Naive thymus-derived CD8-positive, alpha-beta T cell (primary cell): ENCODE results near the gene DNAH2. TPM values are rescaled to one million over a fixed set of nuclear protein-coding genes. Genes with fewer than 3 reads are reported as not detected.

Source experiments
- ATAC-seq, 2 donors: fragments of 150-1000 bp; cut with Tn5 transposase in 1 of 2; sonication (Bioruptor Pico), chemical (Tn5 transposase) in 1 of 2; 1 replicate in 1 of 2; 2 replicates in 1 of 2; pipeline ENCODE4 v1.10.0; 2021; ENCODE audit warnings: mild to moderate bottlenecking in 2 of 2, moderate library complexity in 2 of 2
- POLR2A ChIA-PET: fragments of 350-600 bp; sonication (Branson Sonifier 250); formaldehyde crosslinking; loops from one replicate; lab custom pipeline; 2021; ENCODE audit warnings: antibody characterized with exemption; lab: Charles Lee
- DNase-seq, 10 donors: peaks; one replicate each; pipeline versions ENCODE4 v3.0.0 to v3.0.0-alpha.2; 2020 to 2022
- H3K27ac Mint-ChIP-seq, 10 donors: one replicate each; pipeline ENCODE4 v1.8.0; 2020 to 2022; ENCODE audit warnings: mild to moderate bottlenecking in 10 of 10, mixed read lengths in 10 of 10, moderate library complexity in 4 of 10, inconsistent platforms in 1 of 10
- H3K27me3 Mint-ChIP-seq, 5 donors: one replicate each; pipeline ENCODE4 v1.8.0; 2021 to 2022; ENCODE audit warnings: mixed read lengths in 5 of 5
- H3K36me3 Mint-ChIP-seq, 3 donors: one replicate each; pipeline ENCODE4 v1.8.0; 2020 to 2022; ENCODE audit warnings: mixed read lengths in 3 of 3, mild to moderate bottlenecking in 2 of 3, inconsistent platforms in 1 of 3
- H3K4me1 Mint-ChIP-seq, 4 donors: one replicate each; pipeline ENCODE4 v1.8.0; 2021 to 2022; ENCODE audit warnings: mixed read lengths in 4 of 4
- H3K4me3 Mint-ChIP-seq, 10 donors: one replicate each; pipeline ENCODE4 v1.8.0; 2020 to 2022; ENCODE audit warnings: mild to moderate bottlenecking in 10 of 10, mixed read lengths in 10 of 10, moderate library complexity in 6 of 10, inconsistent platforms in 1 of 10
- H3K9me3 Mint-ChIP-seq, 9 donors: one replicate each; pipeline ENCODE4 v1.8.0; 2020 to 2022; ENCODE audit warnings: mixed read lengths in 9 of 9, mild to moderate bottlenecking in 3 of 9, inconsistent platforms in 1 of 9, moderate library complexity in 1 of 9
- polyA plus RNA-seq, 3 donors: library from polyadenylated mRNA; unstranded; fragments of 300-500 nt; fragmentation: Illumina TruSeq; gene quantifications; one replicate each; pipeline ENCODE4 v1.2.3, GENCODE V29; 2021
- total RNA-seq, 8 experiments: library from RNA in 2 of 8; stranded (reverse) in 2 of 8; gene quantifications; one replicate each; pipeline ENCODE4 v1.2.3 and lab custom pipeline; 2021 to 2026

Gene DNAH2
- total and polyA plus RNA-seq, 5 experiments from 2014 or later: not detected

DNA sequence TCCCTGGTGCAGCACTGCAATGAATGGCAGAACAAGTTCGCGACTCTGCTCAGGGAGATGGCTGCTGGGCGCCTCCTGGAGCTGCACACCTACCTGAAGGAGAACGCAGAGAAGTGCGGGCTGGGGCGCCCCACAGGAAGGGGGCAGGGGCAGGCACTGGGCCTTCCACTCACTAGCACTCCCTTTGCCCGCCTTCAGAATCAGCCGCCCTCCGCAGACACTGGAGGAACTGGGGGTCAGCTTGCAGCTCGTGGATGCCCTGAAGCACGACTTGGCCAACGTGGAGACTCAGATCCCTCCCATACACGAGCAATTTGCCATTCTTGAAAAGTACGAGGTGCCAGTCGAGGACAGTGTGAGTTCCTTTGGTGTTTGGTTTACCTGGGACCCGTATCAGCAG, 46.4 kb downstream of the DNAH2 start:
- no peak overlapping the region for H3K27ac Mint-ChIP-seq
- POLR2A ChIA-PET: interaction anchor here (0.6 kb wide), 1 partner anchor 13 kb away, joined by 3 read pairs; no protein-coding TSS in a partner anchor

DNA sequence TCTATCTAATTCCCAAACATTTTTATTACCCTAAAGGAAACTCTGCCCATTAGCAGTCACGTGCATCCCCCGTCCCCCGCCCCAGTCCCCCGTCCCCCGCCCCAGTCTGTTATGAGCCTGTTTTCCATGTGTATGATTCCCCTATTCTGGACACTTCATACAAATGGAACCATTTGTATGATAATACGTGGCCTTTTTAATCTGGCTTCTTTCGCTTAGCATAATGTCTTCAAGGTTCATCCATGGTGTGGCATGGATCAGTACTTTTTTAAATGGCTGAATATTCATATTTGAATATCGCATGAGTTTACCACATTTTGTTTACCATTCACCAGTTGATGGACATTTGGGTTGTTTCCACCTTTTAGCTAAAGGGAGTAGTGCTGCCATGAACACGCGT, 49.5 kb downstream of the DNAH2 start:
- ATAC-seq (no peak), DNase-seq (no peak)
- H3K4me1 Mint-ChIP-seq: no peaks in the 10 kb centered on the region
- no peak overlapping the region for H3K27ac Mint-ChIP-seq
- no peaks in the 10 kb centered on the region for H3K9me3 Mint-ChIP-seq
- no peaks in the 10 kb centered on the region for H3K36me3 Mint-ChIP-seq
- peaks cover 3 to 22% (median 8%) of the 10 kb centered on the region in 5 donors for H3K27me3 Mint-ChIP-seq
- no peak overlapping the region for H3K4me3 Mint-ChIP-seq
- POLR2A ChIA-PET: no interaction called here

More for the DNA sequence above, 46.4 kb downstream of the DNAH2 start:
- H3K36me3 Mint-ChIP-seq: no peaks in the 10 kb centered on the region
- H3K9me3 Mint-ChIP-seq: no peaks in the 10 kb centered on the region
- H3K4me3 Mint-ChIP-seq: no peak overlapping the region
- no peak for DNase-seq
- peaks cover 2 to 10% (median 3%) of the 10 kb centered on the region in 5 donors for H3K27me3 Mint-ChIP-seq
- no peak for ATAC-seq
- H3K4me1 Mint-ChIP-seq: peaks cover 0 to 2% (median 0%) of the 10 kb centered on the region in 4 donors

DNA sequence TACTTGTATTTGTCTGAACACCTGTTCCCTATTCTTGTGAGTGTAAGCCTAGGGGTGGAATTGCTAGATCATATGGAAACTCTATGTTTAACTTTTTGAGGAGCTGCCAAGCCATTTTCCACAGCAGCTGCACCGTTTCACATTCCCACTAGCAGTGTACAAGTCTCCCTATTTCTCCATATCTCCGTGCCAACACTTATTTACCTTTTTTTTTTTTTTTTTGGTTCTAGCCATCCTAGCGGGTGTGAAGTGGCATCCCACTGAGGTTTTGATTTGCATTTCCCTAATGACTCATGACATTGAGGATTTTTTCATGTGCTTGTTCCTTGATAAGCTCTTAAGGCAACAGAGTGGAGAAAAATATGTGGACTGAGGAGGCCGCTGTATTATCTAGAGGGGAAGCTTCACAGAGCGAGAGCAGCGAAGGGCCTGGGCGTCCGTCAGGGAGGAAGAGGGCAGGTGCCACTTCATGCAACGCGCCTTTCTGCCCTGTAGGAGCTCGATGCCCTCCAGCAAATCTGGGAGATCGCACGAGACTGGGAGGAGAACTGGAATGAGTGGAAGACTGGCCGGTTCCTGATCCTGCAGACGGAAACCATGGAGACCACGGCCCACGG, 50.0 kb downstream of the DNAH2 start:
- POLR2A ChIA-PET: no interaction called here
- Mint-ChIP-seq H3K27me3 (peaks cover 3 to 22% (median 8%) of the 10 kb centered on the region in 5 donors), H3K27ac (no peak overlapping the region), H3K36me3 (no peaks in the 10 kb centered on the region), H3K9me3 (no peaks in the 10 kb centered on the region), H3K4me1 (no peaks in the 10 kb centered on the region), H3K4me3 (no peak overlapping the region)
- ATAC-seq (no peak), DNase-seq (no peak)

DNA sequence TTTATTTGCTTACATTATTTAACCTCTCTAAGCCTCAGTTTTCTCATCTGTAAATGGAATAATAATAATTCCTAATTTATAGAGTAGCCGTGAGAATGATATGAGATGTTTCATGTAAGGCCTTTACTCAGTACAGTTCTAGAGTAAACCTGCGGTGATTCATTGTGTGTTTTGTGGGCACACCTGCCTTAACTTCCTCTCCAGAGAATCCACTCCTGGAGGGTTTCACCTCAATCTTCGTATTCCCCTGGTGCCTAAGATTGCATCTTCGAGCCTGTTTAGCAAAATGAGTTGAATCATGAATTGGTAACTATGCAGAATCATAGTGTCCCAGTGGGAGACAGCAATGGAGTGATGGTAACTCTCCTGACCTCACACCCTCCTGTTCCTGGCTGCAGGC, 52.3 kb downstream of the DNAH2 start:
- no peaks in the 10 kb centered on the region for H3K4me1 Mint-ChIP-seq
- H3K36me3 Mint-ChIP-seq: no peaks in the 10 kb centered on the region
- DNase-seq (no peak), ATAC-seq (no peak)
- H3K4me3 Mint-ChIP-seq: no peak overlapping the region
- no peaks in the 10 kb centered on the region for H3K9me3 Mint-ChIP-seq
- peaks cover 11 to 33% (median 17%) of the 10 kb centered on the region in 5 donors for H3K27me3 Mint-ChIP-seq
- POLR2A ChIA-PET: no interaction called here
- no peak overlapping the region for H3K27ac Mint-ChIP-seq

DNA sequence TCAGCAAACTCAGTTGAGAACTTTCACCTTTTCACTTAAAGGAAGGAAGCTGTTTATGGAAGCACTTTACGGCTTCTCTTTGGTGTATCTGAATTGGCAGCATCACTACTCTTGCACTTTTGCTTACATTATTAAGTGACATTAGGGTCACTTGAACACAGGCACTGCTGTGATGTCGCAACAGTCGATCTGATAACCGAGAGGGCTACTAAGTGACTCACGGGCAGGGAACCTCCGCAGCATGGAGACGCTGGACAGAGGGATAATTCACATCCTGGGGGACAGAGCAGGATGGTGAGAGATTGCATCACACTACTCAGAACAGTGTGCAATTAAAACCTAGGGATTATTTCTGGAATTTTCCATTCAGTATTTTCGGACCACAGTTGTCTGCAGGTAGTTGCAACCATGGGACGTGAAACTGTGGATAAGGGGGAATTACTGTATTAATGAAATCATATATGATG, 56.5 kb downstream of the DNAH2 start:
- Mint-ChIP-seq H3K27ac (no peak overlapping the region), H3K36me3 (no peaks in the 10 kb centered on the region), H3K9me3 (no peaks in the 10 kb centered on the region), H3K4me3 (no peak overlapping the region), H3K4me1 (no peaks in the 10 kb centered on the region), H3K27me3 (peaks cover 12 to 47% (median 18%) of the 10 kb centered on the region in 5 donors)
- no peak for ATAC-seq
- DNase-seq: no peak
- POLR2A ChIA-PET: no interaction called here

DNA sequence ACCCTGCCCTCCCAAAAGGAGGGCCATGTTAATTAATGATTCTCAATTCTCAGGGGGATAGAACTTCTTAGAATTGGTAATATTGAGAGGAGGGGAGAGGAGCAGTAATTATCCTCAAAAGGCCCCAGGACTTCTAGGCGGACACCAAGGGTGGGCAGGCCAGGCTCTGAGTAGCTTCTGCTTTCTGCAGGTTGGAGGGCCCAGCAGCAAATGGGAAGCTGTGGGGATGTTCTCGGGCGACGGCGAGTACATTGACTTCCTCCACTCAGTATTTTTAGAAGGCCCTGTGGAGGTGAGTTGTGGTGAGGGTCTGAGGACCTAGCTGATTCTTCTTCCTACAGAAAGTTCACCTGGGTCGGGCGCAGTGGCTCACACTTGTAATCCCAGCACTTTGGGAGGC, 57.5 kb downstream of the DNAH2 start:
- POLR2A ChIA-PET: no interaction called here
- Mint-ChIP-seq H3K27me3 (peaks cover 12 to 44% (median 18%) of the 10 kb centered on the region in 5 donors), H3K9me3 (no peaks in the 10 kb centered on the region), H3K4me1 (no peaks in the 10 kb centered on the region), H3K4me3 (no peak overlapping the region), H3K36me3 (no peaks in the 10 kb centered on the region), H3K27ac (no peak overlapping the region)
- DNase-seq (no peak), ATAC-seq (no peak)

DNA sequence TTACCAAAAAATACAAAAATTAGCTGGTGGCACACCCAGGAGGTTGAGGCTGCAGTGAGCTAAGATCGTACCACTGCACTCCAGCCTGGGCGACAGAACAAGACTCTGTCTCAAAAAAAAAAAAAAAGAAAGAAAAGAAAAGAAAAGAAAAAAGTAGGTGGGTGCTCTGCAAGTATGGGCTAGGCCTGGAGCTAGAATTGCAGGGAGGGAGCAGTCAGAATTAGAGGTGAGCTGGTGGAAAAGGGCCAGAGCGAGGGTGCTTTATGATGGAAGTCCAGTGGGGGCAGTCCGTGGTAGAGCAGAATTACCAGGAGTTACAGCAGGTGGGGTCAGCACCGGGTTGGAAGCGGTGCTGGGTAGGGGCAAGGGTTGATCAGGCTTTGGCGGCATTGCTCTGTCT, 59.5 kb downstream of the DNAH2 start:
- Mint-ChIP-seq H3K4me1 (no peaks in the 10 kb centered on the region), H3K4me3 (no peak overlapping the region)

DNA sequence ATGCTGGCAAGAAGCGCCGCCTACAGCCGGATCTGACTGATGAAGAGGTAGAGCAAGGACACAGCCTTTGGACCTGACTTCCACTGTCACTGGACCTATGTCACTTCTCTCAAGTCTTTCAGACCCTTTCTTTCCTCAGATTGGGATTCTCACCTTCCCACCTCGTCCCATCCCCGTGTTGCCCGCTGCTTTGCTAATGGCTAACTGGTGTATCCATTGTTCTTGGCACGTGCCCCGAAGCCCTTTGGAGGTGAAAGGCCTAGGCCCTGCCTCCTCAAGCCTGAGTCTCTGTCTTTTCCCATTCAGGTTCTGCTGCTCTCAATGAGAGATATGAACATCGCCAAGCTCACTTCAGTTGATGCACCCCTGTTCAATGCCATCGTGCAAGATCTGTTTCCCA, 63.2 kb downstream of the DNAH2 start:
- no peaks in the 10 kb centered on the region for H3K9me3 Mint-ChIP-seq
- no peak for DNase-seq
- no peak overlapping the region for H3K4me3 Mint-ChIP-seq
- H3K27me3 Mint-ChIP-seq: peaks cover under 1 to 19% (median 9%) of the 10 kb centered on the region in 5 donors
- POLR2A ChIA-PET: no interaction called here
- no peak for ATAC-seq
- no peaks in the 10 kb centered on the region for H3K36me3 Mint-ChIP-seq
- H3K27ac Mint-ChIP-seq: no peak overlapping the region
- H3K4me1 Mint-ChIP-seq: no peaks in the 10 kb centered on the region

More for the DNA sequence above, 59.5 kb downstream of the DNAH2 start:
- Mint-ChIP-seq H3K9me3 (no peaks in the 10 kb centered on the region), H3K27me3 (peaks cover 6 to 31% (median 15%) of the 10 kb centered on the region in 5 donors), H3K36me3 (no peaks in the 10 kb centered on the region), H3K27ac (no peak overlapping the region)
- ATAC-seq (no peak), DNase-seq (no peak)
- POLR2A ChIA-PET: interaction anchor here (0.6 kb wide), 1 partner anchor 13 kb away, joined by 3 read pairs; no protein-coding TSS in a partner anchor

DNA sequence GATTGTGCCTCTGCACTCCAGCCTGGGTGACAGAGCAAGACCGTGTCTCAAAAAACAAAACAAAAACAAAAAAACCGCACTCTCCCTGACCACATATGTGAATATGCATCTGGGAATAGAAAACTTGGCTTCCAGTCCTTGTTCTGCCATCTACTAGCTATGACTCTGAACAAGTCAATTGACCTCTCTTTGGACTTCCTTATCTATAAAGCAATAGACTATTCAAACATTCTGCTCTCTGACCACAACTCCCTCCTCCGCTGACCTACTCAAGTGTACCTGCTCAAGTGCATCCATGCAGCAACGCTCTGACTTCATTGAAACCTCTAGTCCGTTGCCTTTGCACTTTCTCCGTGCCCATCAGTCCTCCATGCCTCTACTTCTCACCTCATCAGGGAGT, 63.9 kb downstream of the DNAH2 start:
- peaks cover 0 to 15% (median 5%) of the 10 kb centered on the region in 5 donors for H3K27me3 Mint-ChIP-seq
- H3K36me3 Mint-ChIP-seq: no peaks in the 10 kb centered on the region
- no peaks in the 10 kb centered on the region for H3K4me1 Mint-ChIP-seq
- no peak for ATAC-seq
- H3K9me3 Mint-ChIP-seq: no peaks in the 10 kb centered on the region
- H3K27ac Mint-ChIP-seq: no peak overlapping the region
- no peak overlapping the region for H3K4me3 Mint-ChIP-seq
- no peak for DNase-seq
- POLR2A ChIA-PET: no interaction called here

DNA sequence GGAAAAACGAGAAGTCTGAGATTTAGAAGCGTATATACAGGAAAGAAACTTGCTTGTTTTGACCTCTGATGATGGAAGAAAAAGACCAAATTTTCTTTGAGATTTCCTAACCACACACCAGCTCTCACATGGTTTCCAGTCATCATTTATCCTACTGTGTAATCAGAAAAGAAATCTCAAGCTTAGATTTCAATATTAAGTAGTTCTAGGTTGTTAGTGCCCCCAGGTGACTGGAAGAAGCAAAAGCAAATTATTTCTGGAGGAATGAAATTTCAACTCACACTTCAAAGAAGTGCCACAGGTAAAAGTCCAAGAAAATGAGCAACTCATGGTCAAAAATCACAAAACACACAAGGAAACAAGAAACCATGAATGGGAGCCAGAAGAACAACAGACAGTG, 64.7 kb downstream of the DNAH2 start:
- peaks cover 0 to 15% (median 3%) of the 10 kb centered on the region in 5 donors for H3K27me3 Mint-ChIP-seq
- no peaks in the 10 kb centered on the region for H3K4me1 Mint-ChIP-seq
- no peak for ATAC-seq
- no peaks in the 10 kb centered on the region for H3K9me3 Mint-ChIP-seq
- H3K27ac Mint-ChIP-seq: no peak overlapping the region
- H3K36me3 Mint-ChIP-seq: no peaks in the 10 kb centered on the region
- POLR2A ChIA-PET: no interaction called here
- H3K4me3 Mint-ChIP-seq: no peak overlapping the region
- DNase-seq: no peak

DNA sequence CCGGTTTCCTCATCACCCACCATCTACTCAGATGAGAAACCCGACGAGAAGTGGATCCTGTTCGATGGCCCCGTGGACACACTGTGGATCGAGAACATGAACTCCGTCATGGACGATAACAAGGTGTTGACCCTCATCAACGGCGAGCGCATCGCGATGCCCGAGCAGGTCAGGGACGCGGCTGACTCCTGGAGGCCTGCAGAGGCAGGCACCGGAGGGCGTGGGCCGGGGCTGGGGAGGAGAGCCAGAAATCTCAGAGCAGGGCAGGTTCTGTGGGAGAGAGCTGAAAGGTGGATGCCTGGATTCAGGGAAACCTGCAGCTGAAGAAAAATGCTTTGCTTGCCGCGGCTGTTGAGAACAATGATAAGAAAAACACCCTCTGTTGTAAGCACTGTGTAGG, 69.3 kb downstream of the DNAH2 start:
- no peaks in the 10 kb centered on the region for H3K9me3 Mint-ChIP-seq
- no peak overlapping the region for H3K27ac Mint-ChIP-seq
- no peak overlapping the region for H3K4me3 Mint-ChIP-seq
- ATAC-seq: no peak
- DNase-seq: no peak
- H3K27me3 Mint-ChIP-seq: peaks cover 0 to 13% (median 3%) of the 10 kb centered on the region in 5 donors
- H3K36me3 Mint-ChIP-seq: no peaks in the 10 kb centered on the region
- no peaks in the 10 kb centered on the region for H3K4me1 Mint-ChIP-seq
- POLR2A ChIA-PET: no interaction called here

DNA sequence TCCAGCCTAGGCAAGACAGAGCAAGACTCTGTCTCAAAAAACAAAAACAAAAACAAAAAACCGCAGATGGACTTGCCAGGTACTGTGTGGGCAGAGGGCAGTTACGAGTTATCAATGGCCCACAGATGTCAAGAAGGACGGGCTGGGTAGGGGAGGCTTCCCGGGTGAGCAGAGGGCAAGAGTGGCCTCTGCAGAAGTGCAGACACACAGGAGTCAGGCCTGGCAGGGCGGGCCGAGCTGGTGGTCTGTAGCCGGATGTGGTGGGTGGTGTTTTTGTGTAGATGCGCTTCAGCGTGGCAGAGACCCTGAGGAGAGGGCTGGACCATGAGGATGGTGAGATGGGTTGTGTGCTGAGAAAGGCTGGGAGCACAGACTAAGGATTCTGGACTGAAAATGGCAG, 71.6 kb downstream of the DNAH2 start:
- H3K27me3 Mint-ChIP-seq: peaks cover 0 to 5% (median 3%) of the 10 kb centered on the region in 5 donors
- H3K9me3 Mint-ChIP-seq: peaks cover 0 to 2% (median 0%) of the 10 kb centered on the region in 9 donors
- H3K36me3 Mint-ChIP-seq: no peaks in the 10 kb centered on the region
- DNase-seq (no peak), ATAC-seq (no peak)
- H3K4me3 Mint-ChIP-seq: no peak overlapping the region
- H3K27ac Mint-ChIP-seq: peak overlapping the region in 1 of 10 donors; percentile 4
- no peaks in the 10 kb centered on the region for H3K4me1 Mint-ChIP-seq
- POLR2A ChIA-PET: no interaction called here

DNA sequence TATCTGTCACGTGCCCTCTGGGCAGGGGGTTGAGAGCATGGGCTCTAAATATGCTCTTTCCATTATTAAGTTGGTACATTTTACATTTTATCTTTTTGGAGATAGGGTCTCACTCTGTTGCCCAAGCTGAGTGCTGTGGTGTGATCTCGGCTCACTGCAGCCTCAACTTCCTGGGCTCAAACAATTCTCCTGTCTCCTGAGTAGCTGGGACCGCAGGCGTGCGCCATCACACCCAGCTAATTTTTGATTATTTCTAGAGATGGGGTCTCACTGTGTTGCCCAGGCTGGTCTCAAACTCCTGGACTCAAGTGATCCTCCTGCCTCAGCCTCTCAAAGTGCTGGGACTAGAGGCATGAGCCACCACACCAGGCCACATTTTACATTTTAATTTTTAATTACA, 72.6 kb downstream of the DNAH2 start:
- Mint-ChIP-seq H3K4me1 (no peaks in the 10 kb centered on the region), H3K4me3 (no peak overlapping the region), H3K9me3 (peaks cover 0 to 2% (median 0%) of the 10 kb centered on the region in 9 donors), H3K27me3 (peaks cover 0 to 4% (median 0%) of the 10 kb centered on the region in 5 donors), H3K27ac (no peak overlapping the region), H3K36me3 (no peaks in the 10 kb centered on the region)
- DNase-seq (no peak), ATAC-seq (no peak)
- POLR2A ChIA-PET: no interaction called here

DNA sequence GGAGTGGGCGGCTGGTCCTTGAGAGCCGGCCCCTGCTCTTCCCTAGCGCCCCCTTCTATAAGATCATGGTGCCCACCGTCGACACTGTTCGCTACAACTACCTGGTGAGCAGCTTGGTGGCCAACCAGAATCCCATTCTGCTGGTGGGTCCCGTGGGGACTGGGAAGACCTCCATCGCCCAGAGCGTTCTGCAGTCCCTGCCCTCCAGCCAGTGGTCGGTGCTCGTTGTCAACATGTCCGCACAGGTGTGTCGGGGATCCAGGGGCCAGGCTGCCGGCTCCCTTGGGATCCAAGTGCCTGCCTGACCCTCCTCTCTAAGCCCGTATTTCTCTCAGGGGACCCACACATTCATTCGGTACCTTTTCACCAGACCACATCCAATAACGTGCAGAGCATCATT, 75.1 kb downstream of the DNAH2 start:
- no peak overlapping the region for H3K27ac Mint-ChIP-seq
- ATAC-seq: no peak
- POLR2A ChIA-PET: no interaction called here
- no peak overlapping the region for H3K4me3 Mint-ChIP-seq
- H3K4me1 Mint-ChIP-seq: no peaks in the 10 kb centered on the region
- peaks cover 0 to 5% (median 0%) of the 10 kb centered on the region in 5 donors for H3K27me3 Mint-ChIP-seq
- DNase-seq: no peak
- no peaks in the 10 kb centered on the region for H3K36me3 Mint-ChIP-seq
- peaks cover 0 to 2% (median 0%) of the 10 kb centered on the region in 9 donors for H3K9me3 Mint-ChIP-seq
